A673 (cell line): ENCODE data around the gene UQCC3.

ENCODE experiments used
- CTCF ChIP-seq: fragments of 300-800, 200-600 bp; sonication (generic); conservative IDR thresholded peaks from 2 replicates; pipeline ENCODE4 v1.5.1; 2017; ENCODE audit warnings: low read depth, mild to moderate bottlenecking, antibody characterized with exemption, low read length, moderate library complexity, mixed read lengths
- EZH2 ChIP-seq: fragments of 200-600 bp; sonication (generic); IDR thresholded peaks from 2 replicates; pipeline ENCODE4 v1.6.1; 2017; ENCODE audit warnings: borderline replicate concordance, low read depth, mild to moderate bottlenecking, mixed read lengths, antibody characterized with exemption, low read length; ENCODE audit not compliant: poor library complexity, severe bottlenecking

- TF ChIP-seq CTCF (no peak), EZH2 (no peak)
Measured at GRCh38 chr11:62677714-62678113, 6.2 kb downstream of the UQCC3 start.
